HEK293T (cell line): ENCODE measurements around the gene MYH16.
"Not testable (repeated sequence)": the region's sequence is repeated elsewhere in the genome, so short reads cannot be mapped to it uniquely, and the experiment has no call there.

Experiments used
- ARNT ChIP-seq: fragments of 450-650 bp; IDR thresholded peaks from 2 replicates; pipeline ENCODE4 v1.6.1; 2017; ENCODE audit warnings: mild to moderate bottlenecking
- BHLHE40 ChIP-seq: fragments of 450-650 bp; IDR thresholded peaks from 2 replicates; pipeline ENCODE4 v1.6.1; 2016; ENCODE audit warnings: mild to moderate bottlenecking, moderate library complexity, borderline replicate concordance
- ELF4 ChIP-seq: fragments of 450-650 bp; IDR thresholded peaks from 2 replicates; pipeline ENCODE4 v1.6.1; 2017; ENCODE audit warnings: antibody characterized with exemption
- FOXA1 ChIP-seq: fragments of 450-650 bp; IDR thresholded peaks from 2 replicates; pipeline ENCODE4 v1.6.1; 2016; ENCODE audit warnings: mild to moderate bottlenecking
- FOXK2 ChIP-seq: fragments of 450-650 bp; IDR thresholded peaks from 2 replicates; pipeline ENCODE4 v1.6.1; 2016; ENCODE audit warnings: mild to moderate bottlenecking
- FOXM1 ChIP-seq: fragments of 450-650 bp; IDR thresholded peaks from 2 replicates; pipeline ENCODE4 v1.6.1; 2017; ENCODE audit warnings: mild to moderate bottlenecking, borderline replicate concordance
- LEF1 ChIP-seq: fragments of 450-650 bp; IDR thresholded peaks from 2 replicates; pipeline ENCODE4 v1.6.1; 2017; ENCODE audit warnings: mild to moderate bottlenecking, borderline replicate concordance
- SP1 ChIP-seq: fragments of 450-650 bp; IDR thresholded peaks from 2 replicates; pipeline ENCODE4 v1.6.1; 2017

DNA sequence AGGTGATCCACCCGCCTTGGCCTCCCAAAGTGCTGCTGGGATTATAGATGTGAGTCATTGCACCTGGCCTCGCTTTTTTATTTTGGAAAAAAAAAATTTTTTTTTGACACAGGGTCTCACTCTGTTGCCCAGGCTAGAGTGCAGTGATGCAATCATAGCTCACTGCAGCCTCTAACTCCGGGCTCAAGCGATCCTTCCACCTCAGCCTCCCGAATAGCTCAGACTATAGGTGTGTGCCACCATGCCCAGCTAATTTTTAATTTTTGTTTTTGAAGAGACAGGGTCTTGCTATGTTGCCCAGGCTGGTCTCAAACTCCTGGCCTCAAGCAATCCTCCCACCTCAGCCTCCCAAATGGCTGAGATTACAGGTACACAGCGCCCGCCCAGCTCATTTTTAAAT, 2.3 kb downstream of the MYH16 start:
- not testable (repeated sequence) for TF ChIP-seq FOXA1, BHLHE40, ELF4, ARNT, FOXK2, SP1, FOXM1, LEF1
